Neuron (in vitro differentiated cells): ENCODE data around the gene ESRRG.

Experiments
- H2AFZ ChIP-seq: one replicate; pipeline ENCODE4 v1.6.1; 2013; ENCODE audit warnings: low read depth, mild to moderate bottlenecking, inconsistent platforms, low read length, moderate library complexity
- H3K27me3 ChIP-seq: one replicate; pipeline ENCODE4 v1.6.1; 2013; ENCODE audit warnings: low read length; ENCODE audit not compliant: insufficient read depth
- H3K36me3 ChIP-seq: one replicate; pipeline ENCODE4 v1.6.1; 2013; ENCODE audit warnings: low read length; ENCODE audit not compliant: insufficient read depth
- H3K4me1 ChIP-seq: one replicate; pipeline ENCODE4 v1.6.1; 2013; ENCODE audit warnings: low read length; ENCODE audit not compliant: insufficient read depth
- H3K4me3 ChIP-seq: 2 replicates; pipeline ENCODE4 v1.5.1; 2013; ENCODE audit warnings: mild to moderate bottlenecking, low read length, moderate library complexity
- H3K9me3 ChIP-seq: one replicate; pipeline ENCODE4 v1.6.1; 2013; ENCODE audit warnings: low read length

ESRRG gene

DNA sequence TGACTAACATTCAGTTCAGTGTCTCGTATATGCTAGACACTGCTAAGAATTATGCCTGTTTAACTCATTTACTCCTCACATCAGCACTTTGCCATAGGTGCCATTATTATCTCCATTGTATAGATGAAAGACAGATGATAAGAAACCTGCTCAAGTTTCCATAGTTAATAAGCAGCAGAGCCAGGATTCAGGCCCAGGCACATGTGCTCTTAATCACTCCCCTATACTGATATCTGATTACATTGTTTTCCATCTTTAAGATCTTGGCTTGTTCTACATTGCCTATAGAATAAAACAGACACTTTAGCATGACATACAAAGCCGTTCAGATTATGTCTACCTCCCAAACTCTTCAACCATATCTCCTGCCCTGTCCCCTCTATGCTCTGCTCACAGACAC lies 269.5 kb downstream of the ESRRG start:
- Histone ChIP-seq H3K9me3 (no peaks in the 10 kb centered on the region), H3K4me3 (no peak overlapping the region), H2AFZ (no peak overlapping the region), H3K36me3 (no peaks in the 10 kb centered on the region), H3K4me1 (no peaks in the 10 kb centered on the region), H3K27me3 (no peaks in the 10 kb centered on the region)
